ENCODE results near the gene CATSPERZ. TPM values are rescaled to one million over a fixed set of nuclear protein-coding genes. Genes with fewer than 3 reads are reported as not detected.

The CATSPERZ gene
- total and polyA plus RNA-seq, 2 of the 13 experiments (the other 11 are each of a cell fraction or from before 2014, with no cell fraction given) = 0.22 to 0.48 TPM

DNA sequence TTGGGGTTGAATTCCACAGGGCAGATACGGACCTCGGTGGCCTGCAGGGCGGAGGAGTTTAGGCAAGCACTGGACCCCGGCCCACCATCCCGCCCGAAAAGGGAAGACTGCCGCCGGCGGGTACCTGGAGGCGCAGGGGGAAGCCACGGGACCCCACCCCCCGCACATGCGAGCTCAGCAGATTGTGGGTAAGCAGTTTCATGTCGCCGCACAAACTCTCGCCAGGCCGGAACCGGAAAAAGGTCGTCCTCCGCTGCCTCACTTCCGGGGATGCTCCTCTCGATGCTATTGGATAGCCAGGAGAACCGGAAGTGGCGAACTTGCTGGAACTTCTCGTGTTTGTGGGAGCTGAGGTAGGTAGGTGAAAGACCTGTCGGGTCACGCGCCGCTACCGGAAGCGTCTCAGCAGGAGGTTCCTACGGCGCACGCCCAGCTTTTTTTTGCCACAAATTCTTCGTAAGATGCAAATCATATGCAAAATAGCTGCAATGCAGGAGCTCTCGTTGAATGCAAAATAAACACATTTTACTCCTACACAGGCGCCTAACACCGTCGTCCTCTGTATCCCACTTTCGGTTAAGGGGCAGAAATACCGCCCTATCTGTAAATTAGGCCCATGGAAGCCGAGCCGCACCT is 17.3 kb downstream of the CATSPERZ start, which contains the start of gene TRMT112 (continued):
- TF ChIP-seq, protein P1, sequence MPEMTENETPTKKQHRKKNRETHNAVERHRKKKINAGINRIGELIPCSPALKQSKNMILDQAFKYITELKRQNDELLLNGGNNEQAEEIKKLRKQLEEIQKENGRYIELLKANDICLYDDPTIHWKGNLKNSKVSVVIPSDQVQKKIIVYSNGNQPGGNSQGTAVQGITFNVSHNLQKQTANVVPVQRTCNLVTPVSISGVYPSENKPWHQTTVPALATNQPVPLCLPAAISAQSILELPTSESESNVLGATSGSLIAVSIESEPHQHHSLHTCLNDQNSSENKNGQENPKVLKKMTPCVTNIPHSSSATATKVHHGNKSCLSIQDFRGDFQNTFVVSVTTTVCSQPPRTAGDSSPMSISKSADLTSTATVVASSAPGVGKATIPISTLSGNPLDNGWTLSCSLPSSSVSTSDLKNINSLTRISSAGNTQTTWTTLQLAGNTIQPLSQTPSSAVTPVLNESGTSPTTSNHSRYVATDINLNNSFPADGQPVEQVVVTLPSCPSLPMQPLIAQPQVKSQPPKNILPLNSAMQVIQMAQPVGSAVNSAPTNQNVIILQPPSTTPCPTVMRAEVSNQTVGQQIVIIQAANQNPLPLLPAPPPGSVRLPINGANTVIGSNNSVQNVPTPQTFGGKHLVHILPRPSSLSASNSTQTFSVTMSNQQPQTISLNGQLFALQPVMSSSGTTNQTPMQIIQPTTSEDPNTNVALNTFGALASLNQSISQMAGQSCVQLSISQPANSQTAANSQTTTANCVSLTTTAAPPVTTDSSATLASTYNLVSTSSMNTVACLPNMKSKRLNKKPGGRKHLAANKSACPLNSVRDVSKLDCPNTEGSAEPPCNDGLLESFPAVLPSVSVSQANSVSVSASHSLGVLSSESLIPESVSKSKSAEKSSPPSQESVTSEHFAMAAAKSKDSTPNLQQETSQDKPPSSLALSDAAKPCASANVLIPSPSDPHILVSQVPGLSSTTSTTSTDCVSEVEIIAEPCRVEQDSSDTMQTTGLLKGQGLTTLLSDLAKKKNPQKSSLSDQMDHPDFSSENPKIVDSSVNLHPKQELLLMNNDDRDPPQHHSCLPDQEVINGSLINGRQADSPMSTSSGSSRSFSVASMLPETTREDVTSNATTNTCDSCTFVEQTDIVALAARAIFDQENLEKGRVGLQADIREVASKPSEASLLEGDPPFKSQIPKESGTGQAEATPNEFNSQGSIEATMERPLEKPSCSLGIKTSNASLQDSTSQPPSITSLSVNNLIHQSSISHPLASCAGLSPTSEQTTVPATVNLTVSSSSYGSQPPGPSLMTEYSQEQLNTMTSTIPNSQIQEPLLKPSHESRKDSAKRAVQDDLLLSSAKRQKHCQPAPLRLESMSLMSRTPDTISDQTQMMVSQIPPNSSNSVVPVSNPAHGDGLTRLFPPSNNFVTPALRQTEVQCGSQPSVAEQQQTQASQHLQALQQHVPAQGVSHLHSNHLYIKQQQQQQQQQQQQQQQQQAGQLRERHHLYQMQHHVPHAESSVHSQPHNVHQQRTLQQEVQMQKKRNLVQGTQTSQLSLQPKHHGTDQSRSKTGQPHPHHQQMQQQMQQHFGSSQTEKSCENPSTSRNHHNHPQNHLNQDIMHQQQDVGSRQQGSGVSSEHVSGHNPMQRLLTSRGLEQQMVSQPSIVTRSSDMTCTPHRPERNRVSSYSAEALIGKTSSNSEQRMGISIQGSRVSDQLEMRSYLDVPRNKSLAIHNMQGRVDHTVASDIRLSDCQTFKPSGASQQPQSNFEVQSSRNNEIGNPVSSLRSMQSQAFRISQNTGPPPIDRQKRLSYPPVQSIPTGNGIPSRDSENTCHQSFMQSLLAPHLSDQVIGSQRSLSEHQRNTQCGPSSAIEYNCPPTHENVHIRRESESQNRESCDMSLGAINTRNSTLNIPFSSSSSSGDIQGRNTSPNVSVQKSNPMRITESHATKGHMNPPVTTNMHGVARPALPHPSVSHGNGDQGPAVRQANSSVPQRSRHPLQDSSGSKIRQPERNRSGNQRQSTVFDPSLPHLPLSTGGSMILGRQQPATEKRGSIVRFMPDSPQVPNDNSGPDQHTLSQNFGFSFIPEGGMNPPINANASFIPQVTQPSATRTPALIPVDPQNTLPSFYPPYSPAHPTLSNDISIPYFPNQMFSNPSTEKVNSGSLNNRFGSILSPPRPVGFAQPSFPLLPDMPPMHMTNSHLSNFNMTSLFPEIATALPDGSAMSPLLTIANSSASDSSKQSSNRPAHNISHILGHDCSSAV (CRISPR knock-in tag; IDR thresholded peaks at IDR 0.05; ENCODE audit: borderline replicate concordance) = no peak
- TF ChIP-seq TCF7L2 (IDR thresholded peaks at IDR 0.05; ENCODE audit: low read depth, low read length) = no peak
- no peak for TF ChIP-seq NR3C1 (CRISPR knock-in tag; IDR thresholded peaks at IDR 0.05)
- no peak for TF ChIP-seq KAT7 (CRISPR knock-in tag; IDR thresholded peaks at IDR 0.05; ENCODE audit: borderline replicate concordance)
- no peak for TF ChIP-seq NR2F2 (IDR thresholded peaks at IDR 0.05; ENCODE audit: borderline replicate concordance, low read depth)
- TF ChIP-seq SOX6 (IDR thresholded peaks at IDR 0.05) = no peak
- peak; percentile 28 for TF ChIP-seq SOX6 (CRISPR knock-in tag; IDR thresholded peaks at IDR 0.05)
- TF ChIP-seq CC2D1A (CRISPR knock-in tag; IDR thresholded peaks at IDR 0.05) = no peak
- no peak; the same call in 1 of the 2 replicates for TF ChIP-seq ZBTB39 (CRISPR knock-in tag; IDR thresholded peaks at IDR 0.05)
- no peak for TF ChIP-seq ZNF547 (CRISPR knock-in tag; IDR thresholded peaks at IDR 0.05)
- no peak for TF ChIP-seq PHF5A (CRISPR knock-in tag; IDR thresholded peaks at IDR 0.05; ENCODE audit: low read depth, unreplicated experiment)
- TF ChIP-seq KDM2A (CRISPR knock-in tag; IDR thresholded peaks at IDR 0.05; ENCODE audit: borderline replicate concordance, low read depth) = peak; percentile 93
- TF ChIP-seq, protein P2, sequence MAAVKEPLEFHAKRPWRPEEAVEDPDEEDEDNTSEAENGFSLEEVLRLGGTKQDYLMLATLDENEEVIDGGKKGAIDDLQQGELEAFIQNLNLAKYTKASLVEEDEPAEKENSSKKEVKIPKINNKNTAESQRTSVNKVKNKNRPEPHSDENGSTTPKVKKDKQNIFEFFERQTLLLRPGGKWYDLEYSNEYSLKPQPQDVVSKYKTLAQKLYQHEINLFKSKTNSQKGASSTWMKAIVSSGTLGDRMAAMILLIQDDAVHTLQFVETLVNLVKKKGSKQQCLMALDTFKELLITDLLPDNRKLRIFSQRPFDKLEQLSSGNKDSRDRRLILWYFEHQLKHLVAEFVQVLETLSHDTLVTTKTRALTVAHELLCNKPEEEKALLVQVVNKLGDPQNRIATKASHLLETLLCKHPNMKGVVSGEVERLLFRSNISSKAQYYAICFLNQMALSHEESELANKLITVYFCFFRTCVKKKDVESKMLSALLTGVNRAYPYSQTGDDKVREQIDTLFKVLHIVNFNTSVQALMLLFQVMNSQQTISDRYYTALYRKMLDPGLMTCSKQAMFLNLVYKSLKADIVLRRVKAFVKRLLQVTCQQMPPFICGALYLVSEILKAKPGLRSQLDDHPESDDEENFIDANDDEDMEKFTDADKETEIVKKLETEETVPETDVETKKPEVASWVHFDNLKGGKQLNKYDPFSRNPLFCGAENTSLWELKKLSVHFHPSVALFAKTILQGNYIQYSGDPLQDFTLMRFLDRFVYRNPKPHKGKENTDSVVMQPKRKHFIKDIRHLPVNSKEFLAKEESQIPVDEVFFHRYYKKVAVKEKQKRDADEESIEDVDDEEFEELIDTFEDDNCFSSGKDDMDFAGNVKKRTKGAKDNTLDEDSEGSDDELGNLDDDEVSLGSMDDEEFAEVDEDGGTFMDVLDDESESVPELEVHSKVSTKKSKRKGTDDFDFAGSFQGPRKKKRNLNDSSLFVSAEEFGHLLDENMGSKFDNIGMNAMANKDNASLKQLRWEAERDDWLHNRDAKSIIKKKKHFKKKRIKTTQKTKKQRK (IDR thresholded peaks at IDR 0.05; ENCODE audit: low read length) = no peak
- peak; percentile 81; the same call in 1 of the 2 replicates for TF ChIP-seq ZNF225 (CRISPR knock-in tag; IDR thresholded peaks at IDR 0.05)
- peak; percentile 49; the same call in 1 of the 2 replicates for TF ChIP-seq PPARG (CRISPR knock-in tag; conservative IDR thresholded peaks at IDR 0.05)
- no peak for TF ChIP-seq ZNF484 (CRISPR knock-in tag; IDR thresholded peaks at IDR 0.05; ENCODE audit: borderline replicate concordance, low read depth)
- no peak for TF ChIP-seq ZNF367 (CRISPR knock-in tag; IDR thresholded peaks at IDR 0.05; ENCODE audit: borderline replicate concordance)

Measured in HepG2 (cell line).